SK-N-SH treated with all-trans-retinoic acid at 6 μM for 48 hours (cell line): Measurements from ENCODE around the gene BCORL1.

Experiments
- ATAC-seq: fragments of 200-7000 bp; cut with Tn5 transposase; 3 replicates; pipeline ENCODE4 v1.9.1; 2020; ENCODE audit warnings: mild to moderate bottlenecking, moderate library complexity
- BACH2 ChIP-seq: fragments of 250-450 bp; sonication (Bioruptor Pico); IDR thresholded peaks from 2 replicates; pipeline ENCODE4 v1.9.0; 2021; ENCODE audit warnings: mild to moderate bottlenecking, borderline replicate concordance
- CSDC2 ChIP-seq: fragments of 250-450 bp; sonication (Bioruptor Pico); IDR thresholded peaks from 2 replicates; pipeline ENCODE4 v1.5.0; 2020; ENCODE audit warnings: mild to moderate bottlenecking, moderate library complexity
- GLIS3 ChIP-seq: fragments of 250-450 bp; sonication (Bioruptor Pico); IDR thresholded peaks from 2 replicates; pipeline ENCODE4 v1.5.0; 2020; ENCODE audit warnings: mild to moderate bottlenecking, moderate library complexity
- ISL1 ChIP-seq: fragments of 250-450 bp; sonication (Bioruptor Pico); IDR thresholded peaks from 2 replicates; pipeline ENCODE4 v2.1.2; 2022; ENCODE audit warnings: mild to moderate bottlenecking, moderate library complexity
- PPARA ChIP-seq: fragments of 250-450 bp; sonication (Bioruptor Pico); IDR thresholded peaks from 2 replicates; pipeline ENCODE4 v1.5.0; 2020; ENCODE audit warnings: mild to moderate bottlenecking, borderline replicate concordance
- SNAI2 ChIP-seq: fragments of 250-450 bp; sonication (Bioruptor Pico); IDR thresholded peaks from 2 replicates; pipeline ENCODE4 v1.5.0; 2020; ENCODE audit warnings: mild to moderate bottlenecking, moderate library complexity
- TCF4 ChIP-seq: fragments of 250-450 bp; sonication (Bioruptor Pico); IDR thresholded peaks from 2 replicates; pipeline ENCODE4 v1.8.0; 2021; ENCODE audit warnings: mild to moderate bottlenecking, moderate library complexity, borderline replicate concordance
- TOX ChIP-seq: fragments of 250-450 bp; sonication (Bioruptor Pico); IDR thresholded peaks from 2 replicates; pipeline ENCODE4 v1.8.0; 2021; ENCODE audit warnings: mild to moderate bottlenecking, moderate library complexity, borderline replicate concordance
- ZC3H10 ChIP-seq: fragments of 250-450 bp; sonication (Bioruptor Pico); IDR thresholded peaks from 2 replicates; pipeline ENCODE4 v1.5.1; 2021; ENCODE audit warnings: mild to moderate bottlenecking, moderate library complexity
- ZFP30 ChIP-seq: fragments of 450-650 bp; formaldehyde crosslinking; IDR thresholded peaks from 2 replicates; pipeline ENCODE4 v1.5.0; 2022; ENCODE audit warnings: mild to moderate bottlenecking, moderate library complexity
- ZNF565 ChIP-seq: fragments of 450-650 bp; formaldehyde crosslinking; conservative IDR thresholded peaks from 2 replicates; pipeline ENCODE4 v1.5.0; 2020; ENCODE audit warnings: low read depth, mild to moderate bottlenecking, moderate library complexity
- ZNF70 ChIP-seq: fragments of 450-650 bp; formaldehyde crosslinking; IDR thresholded peaks from 2 replicates; pipeline ENCODE4 v1.5.0; 2020; ENCODE audit warnings: mild to moderate bottlenecking, moderate library complexity
- ZNF8 ChIP-seq: fragments of 450-650 bp; formaldehyde crosslinking; IDR thresholded peaks from 2 replicates; pipeline ENCODE4 v1.5.0; 2020; ENCODE audit warnings: mild to moderate bottlenecking, moderate library complexity
- TF ChIP-seq, protein P1 (sequence below): fragments of 250-450 bp; sonication (Bioruptor Pico); IDR thresholded peaks from 2 replicates; pipeline ENCODE4 v1.5.1; 2021; ENCODE audit warnings: mild to moderate bottlenecking, moderate library complexity
- TF ChIP-seq, protein P2 (sequence below): fragments of 250-450 bp; sonication (Bioruptor Pico); IDR thresholded peaks from 2 replicates; pipeline ENCODE4 v1.8.0; 2020; ENCODE audit warnings: mild to moderate bottlenecking, moderate library complexity, borderline replicate concordance
- TF ChIP-seq, protein P3 (sequence below): fragments of 250-450 bp; sonication (Bioruptor Pico); IDR thresholded peaks from 2 replicates; pipeline ENCODE4 v1.8.0; 2021; ENCODE audit warnings: low read depth, mild to moderate bottlenecking, moderate library complexity, borderline replicate concordance
- TF ChIP-seq, protein P4 (sequence below): fragments of 250-450 bp; sonication (Bioruptor Pico); IDR thresholded peaks from 2 replicates; pipeline ENCODE4 v1.5.0; 2020; ENCODE audit warnings: mild to moderate bottlenecking, moderate library complexity

The BCORL1 gene

DNA sequence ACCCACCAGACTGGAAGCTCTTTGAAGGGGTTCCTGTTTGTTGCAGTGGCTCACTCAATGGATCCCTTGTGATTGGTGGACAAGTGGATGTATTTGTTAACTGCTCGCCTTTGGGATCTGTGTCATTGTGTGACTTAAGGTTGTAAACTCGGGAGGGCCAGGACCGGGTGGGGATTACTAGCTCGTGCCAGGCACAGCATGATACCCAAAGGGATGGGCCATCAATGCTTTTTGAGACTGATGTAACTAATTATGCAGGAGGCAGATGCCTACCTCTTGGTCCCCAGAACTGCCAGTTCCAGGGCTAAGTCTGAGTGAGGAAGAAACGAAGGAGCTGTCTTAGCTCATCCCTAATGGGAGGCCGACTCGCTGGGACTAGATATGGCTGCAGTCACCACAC lies 48.7 kb upstream of the BCORL1 start:
- ATAC-seq = no peak
- no peak for TF ChIP-seq ZNF8 (CRISPR knock-in tag)
- no peak for TF ChIP-seq SNAI2 (CRISPR knock-in tag)
- no peak for TF ChIP-seq PPARA
- TF ChIP-seq, protein P1, sequence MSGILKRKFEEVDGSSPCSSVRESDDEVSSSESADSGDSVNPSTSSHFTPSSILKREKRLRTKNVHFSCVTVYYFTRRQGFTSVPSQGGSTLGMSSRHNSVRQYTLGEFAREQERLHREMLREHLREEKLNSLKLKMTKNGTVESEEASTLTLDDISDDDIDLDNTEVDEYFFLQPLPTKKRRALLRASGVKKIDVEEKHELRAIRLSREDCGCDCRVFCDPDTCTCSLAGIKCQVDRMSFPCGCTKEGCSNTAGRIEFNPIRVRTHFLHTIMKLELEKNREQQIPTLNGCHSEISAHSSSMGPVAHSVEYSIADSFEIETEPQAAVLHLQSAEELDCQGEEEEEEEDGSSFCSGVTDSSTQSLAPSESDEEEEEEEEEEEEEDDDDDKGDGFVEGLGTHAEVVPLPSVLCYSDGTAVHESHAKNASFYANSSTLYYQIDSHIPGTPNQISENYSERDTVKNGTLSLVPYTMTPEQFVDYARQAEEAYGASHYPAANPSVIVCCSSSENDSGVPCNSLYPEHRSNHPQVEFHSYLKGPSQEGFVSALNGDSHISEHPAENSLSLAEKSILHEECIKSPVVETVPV (CRISPR knock-in tag) = no peak
- TF ChIP-seq ZC3H10 (CRISPR knock-in tag) = no peak
- no peak for TF ChIP-seq ZNF70 (CRISPR knock-in tag)

DNA sequence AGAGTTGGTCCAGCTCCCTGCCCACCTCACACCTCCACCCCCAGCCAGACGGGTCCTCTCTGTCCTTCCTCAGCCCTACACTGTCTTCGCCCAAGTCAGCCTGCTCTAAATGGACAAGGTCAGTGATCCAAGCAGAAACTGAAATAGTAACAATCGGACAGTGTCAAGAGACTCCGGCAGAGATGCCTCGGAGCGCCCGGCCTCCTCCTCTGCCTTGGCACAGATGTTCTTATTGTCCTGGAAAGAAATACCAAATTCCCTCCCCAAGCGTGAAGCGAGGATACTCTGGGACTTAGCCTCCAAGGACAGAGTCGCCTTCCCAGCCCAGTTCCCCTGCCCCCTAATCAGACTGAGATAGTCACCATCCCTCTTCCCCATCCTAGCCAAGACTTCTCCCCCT lies 48.0 kb upstream of the BCORL1 start:
- ATAC-seq = no peak
- TF ChIP-seq, protein P2, sequence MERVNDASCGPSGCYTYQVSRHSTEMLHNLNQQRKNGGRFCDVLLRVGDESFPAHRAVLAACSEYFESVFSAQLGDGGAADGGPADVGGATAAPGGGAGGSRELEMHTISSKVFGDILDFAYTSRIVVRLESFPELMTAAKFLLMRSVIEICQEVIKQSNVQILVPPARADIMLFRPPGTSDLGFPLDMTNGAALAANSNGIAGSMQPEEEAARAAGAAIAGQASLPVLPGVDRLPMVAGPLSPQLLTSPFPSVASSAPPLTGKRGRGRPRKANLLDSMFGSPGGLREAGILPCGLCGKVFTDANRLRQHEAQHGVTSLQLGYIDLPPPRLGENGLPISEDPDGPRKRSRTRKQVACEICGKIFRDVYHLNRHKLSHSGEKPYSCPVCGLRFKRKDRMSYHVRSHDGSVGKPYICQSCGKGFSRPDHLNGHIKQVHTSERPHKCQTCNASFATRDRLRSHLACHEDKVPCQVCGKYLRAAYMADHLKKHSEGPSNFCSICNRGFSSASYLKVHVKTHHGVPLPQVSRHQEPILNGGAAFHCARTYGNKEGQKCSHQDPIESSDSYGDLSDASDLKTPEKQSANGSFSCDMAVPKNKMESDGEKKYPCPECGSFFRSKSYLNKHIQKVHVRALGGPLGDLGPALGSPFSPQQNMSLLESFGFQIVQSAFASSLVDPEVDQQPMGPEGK (CRISPR knock-in tag) = no peak
- TF ChIP-seq CSDC2 (CRISPR knock-in tag) = no peak
- no peak for TF ChIP-seq GLIS3
- no peak for TF ChIP-seq TCF4
- TF ChIP-seq, protein P3, sequence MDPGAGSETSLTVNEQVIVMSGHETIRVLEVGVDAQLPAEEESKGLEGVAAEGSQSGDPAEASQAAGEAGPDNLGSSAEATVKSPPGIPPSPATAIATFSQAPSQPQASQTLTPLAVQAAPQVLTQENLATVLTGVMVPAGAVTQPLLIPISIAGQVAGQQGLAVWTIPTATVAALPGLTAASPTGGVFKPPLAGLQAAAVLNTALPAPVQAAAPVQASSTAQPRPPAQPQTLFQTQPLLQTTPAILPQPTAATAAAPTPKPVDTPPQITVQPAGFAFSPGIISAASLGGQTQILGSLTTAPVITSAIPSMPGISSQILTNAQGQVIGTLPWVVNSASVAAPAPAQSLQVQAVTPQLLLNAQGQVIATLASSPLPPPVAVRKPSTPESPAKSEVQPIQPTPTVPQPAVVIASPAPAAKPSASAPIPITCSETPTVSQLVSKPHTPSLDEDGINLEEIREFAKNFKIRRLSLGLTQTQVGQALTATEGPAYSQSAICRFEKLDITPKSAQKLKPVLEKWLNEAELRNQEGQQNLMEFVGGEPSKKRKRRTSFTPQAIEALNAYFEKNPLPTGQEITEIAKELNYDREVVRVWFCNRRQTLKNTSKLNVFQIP (CRISPR knock-in tag) = no peak
- TF ChIP-seq, protein P4, sequence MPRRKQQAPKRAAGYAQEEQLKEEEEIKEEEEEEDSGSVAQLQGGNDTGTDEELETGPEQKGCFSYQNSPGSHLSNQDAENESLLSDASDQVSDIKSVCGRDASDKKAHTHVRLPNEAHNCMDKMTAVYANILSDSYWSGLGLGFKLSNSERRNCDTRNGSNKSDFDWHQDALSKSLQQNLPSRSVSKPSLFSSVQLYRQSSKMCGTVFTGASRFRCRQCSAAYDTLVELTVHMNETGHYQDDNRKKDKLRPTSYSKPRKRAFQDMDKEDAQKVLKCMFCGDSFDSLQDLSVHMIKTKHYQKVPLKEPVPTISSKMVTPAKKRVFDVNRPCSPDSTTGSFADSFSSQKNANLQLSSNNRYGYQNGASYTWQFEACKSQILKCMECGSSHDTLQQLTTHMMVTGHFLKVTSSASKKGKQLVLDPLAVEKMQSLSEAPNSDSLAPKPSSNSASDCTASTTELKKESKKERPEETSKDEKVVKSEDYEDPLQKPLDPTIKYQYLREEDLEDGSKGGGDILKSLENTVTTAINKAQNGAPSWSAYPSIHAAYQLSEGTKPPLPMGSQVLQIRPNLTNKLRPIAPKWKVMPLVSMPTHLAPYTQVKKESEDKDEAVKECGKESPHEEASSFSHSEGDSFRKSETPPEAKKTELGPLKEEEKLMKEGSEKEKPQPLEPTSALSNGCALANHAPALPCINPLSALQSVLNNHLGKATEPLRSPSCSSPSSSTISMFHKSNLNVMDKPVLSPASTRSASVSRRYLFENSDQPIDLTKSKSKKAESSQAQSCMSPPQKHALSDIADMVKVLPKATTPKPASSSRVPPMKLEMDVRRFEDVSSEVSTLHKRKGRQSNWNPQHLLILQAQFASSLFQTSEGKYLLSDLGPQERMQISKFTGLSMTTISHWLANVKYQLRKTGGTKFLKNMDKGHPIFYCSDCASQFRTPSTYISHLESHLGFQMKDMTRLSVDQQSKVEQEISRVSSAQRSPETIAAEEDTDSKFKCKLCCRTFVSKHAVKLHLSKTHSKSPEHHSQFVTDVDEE (CRISPR knock-in tag) = no peak
- TF ChIP-seq ISL1 = no peak
- no peak for TF ChIP-seq TOX

DNA sequence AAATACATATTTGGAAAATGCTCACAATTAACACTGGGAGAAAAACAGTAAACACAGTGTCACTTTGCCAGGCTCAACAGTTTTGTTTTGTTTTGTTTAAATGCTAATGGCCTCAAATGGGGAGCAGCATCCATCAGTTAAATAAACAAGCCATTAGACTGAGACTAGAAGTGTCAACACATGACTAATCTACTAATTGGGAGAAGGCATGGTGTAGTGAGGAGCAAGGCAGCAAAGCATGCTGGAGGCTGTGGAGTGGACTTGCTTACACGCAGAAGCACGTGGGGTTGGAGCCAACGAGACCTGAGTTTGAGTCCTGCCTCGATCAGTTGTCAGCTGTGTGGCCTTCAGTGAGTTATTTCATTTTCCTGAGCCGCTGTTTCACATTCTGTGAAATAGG lies 47.5 kb upstream of the BCORL1 start:
- TF ChIP-seq ZNF565 (CRISPR knock-in tag) (no peak), ZNF8 (CRISPR knock-in tag) (no peak), ISL1 (no peak), CSDC2 (CRISPR knock-in tag) (no peak), GLIS3 (no peak), BACH2 (CRISPR knock-in tag) (no peak)
- TF ChIP-seq, protein P3 (CRISPR knock-in tag) = no peak
- TF ChIP-seq, protein P1 (CRISPR knock-in tag) = no peak
- no peak for ATAC-seq

DNA sequence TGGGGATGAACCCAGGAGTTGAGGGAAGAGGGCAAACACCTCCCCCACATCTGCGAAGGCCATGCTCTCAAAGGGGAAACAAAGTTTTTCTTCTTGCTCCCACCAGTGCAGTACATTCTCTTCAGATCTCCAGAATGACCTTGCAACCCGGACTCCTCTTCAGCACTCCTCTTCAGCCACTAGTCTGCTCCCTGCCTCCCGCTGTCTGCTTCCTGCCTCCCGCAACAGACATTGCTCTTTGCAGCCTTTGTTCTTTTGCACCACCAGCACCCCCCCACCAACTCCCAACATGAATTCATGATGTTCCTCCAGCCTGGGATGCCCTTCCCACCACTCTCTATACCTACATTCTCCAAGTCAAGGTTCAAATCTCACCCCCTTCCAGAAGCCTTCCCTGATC lies 44.4 kb upstream of the BCORL1 start:
- TF ChIP-seq, protein P3 (CRISPR knock-in tag) = no peak
- TF ChIP-seq TOX = no peak
- no peak for TF ChIP-seq ZFP30 (CRISPR knock-in tag)
- TF ChIP-seq SNAI2 (CRISPR knock-in tag) = no peak
- no peak for TF ChIP-seq GLIS3
- ATAC-seq = no peak
